ENCODE data around the gene UGT2B7. TPM values are rescaled to one million over a fixed set of nuclear protein-coding genes. Genes with fewer than 3 reads are reported as not detected.

Gene UGT2B7
- total RNA-seq, 1 experiment from 2014 or later: 3.0 TPM

- Mint-ChIP-seq H3K36me3 (ENCODE audit: insufficient read depth, unreplicated experiment) (no peaks in the 10 kb centered on the region), H3K9me3 (ENCODE audit: unreplicated experiment) (peaks cover 6% of the 10 kb centered on the region), H3K4me3 (ENCODE audit: unreplicated experiment) (no peak overlapping the region), H3K27ac (ENCODE audit: unreplicated experiment) (no peak overlapping the region), H3K27me3 (ENCODE audit: insufficient read depth, unreplicated experiment) (no peaks in the 10 kb centered on the region), H3K4me1 (ENCODE audit: low read depth, unreplicated experiment) (peaks cover 6% of the 10 kb centered on the region)
- intact Hi-C loops (cut with micrococcal nuclease; ENCODE audit: unreplicated experiment): no loop called here
- peaks cover 12% of the 10 kb centered on the region; the same call in 1 of the 2 replicates for H3K4me1 ChIP-seq
- DNase-seq: no peak
- H3K9me3 ChIP-seq: no peaks in the 10 kb centered on the region
- no peaks in the 10 kb centered on the region for H3K27me3 ChIP-seq (replicated peaks; ENCODE audit: control insufficient read depth, insufficient read depth, low read length)
- H3K4me3 ChIP-seq (ENCODE audit: low read depth, low read length): no peak overlapping the region
- CTCF ChIA-PET: no interaction called here
- POLR2A ChIA-PET: no interaction called here
- no peaks in the 10 kb centered on the region for H3K36me3 ChIP-seq (ENCODE audit: control insufficient read depth, insufficient read depth, low read length)
- BruUV-seq (replicated peaks): no TSS peak
- no peak for TF ChIP-seq CTCF (IDR thresholded peaks at IDR 0.05; ENCODE audit: insufficient read depth in 1 of 2, low read depth in 1 of 2, low read length in 1 of 2, severe bottlenecking in 1 of 2, unreplicated experiment in 1 of 2)
Observed at GRCh38 chr4:69115851-69116213, 19.6 kb downstream of the UGT2B7 start.

GRCh38 chr4:69116645-69117321 lies 20.5 kb downstream of the UGT2B7 start:
- Mint-ChIP-seq H3K9me3 (ENCODE audit: unreplicated experiment) (no peaks in the 10 kb centered on the region), H3K4me1 (ENCODE audit: low read depth, unreplicated experiment) (peaks cover 6% of the 10 kb centered on the region), H3K4me3 (ENCODE audit: unreplicated experiment) (peak overlapping the region; percentile 3), H3K36me3 (ENCODE audit: insufficient read depth, unreplicated experiment) (no peaks in the 10 kb centered on the region), H3K27me3 (ENCODE audit: insufficient read depth, unreplicated experiment) (no peaks in the 10 kb centered on the region), H3K27ac (ENCODE audit: unreplicated experiment) (peak overlapping the region; percentile 1)
- TF ChIP-seq CTCF (IDR thresholded peaks at IDR 0.05; ENCODE audit: insufficient read depth in 1 of 2, low read depth in 1 of 2, low read length in 1 of 2, severe bottlenecking in 1 of 2, unreplicated experiment in 1 of 2): no peak
- Histone ChIP-seq H3K9me3 (no peaks in the 10 kb centered on the region), H3K36me3 (ENCODE audit: control insufficient read depth, insufficient read depth, low read length) (no peaks in the 10 kb centered on the region), H3K27me3 (replicated peaks; ENCODE audit: control insufficient read depth, insufficient read depth, low read length) (no peaks in the 10 kb centered on the region), H3K4me1 (peaks cover 12% of the 10 kb centered on the region; the same call in 1 of the 2 replicates), H3K4me3 (ENCODE audit: low read depth, low read length) (no peak overlapping the region)
- POLR2A ChIA-PET: no interaction called here
- no TSS peak for BruUV-seq (replicated peaks)
- intact Hi-C loops (cut with micrococcal nuclease; ENCODE audit: unreplicated experiment): no loop called here
- CTCF ChIA-PET: no interaction called here
- no peak for DNase-seq

GRCh38 chr4:69120870-69121269 lies 24.6 kb downstream of the UGT2B7 start:
- no TSS peak for BruUV-seq (replicated peaks)
- Histone ChIP-seq H3K4me3 (ENCODE audit: low read depth, low read length) (no peak overlapping the region), H3K36me3 (ENCODE audit: control insufficient read depth, insufficient read depth, low read length) (no peaks in the 10 kb centered on the region), H3K9me3 (no peaks in the 10 kb centered on the region; the same call in 1 of the 2 replicates), H3K4me1 (peaks cover 9% of the 10 kb centered on the region; the same call in 1 of the 2 replicates), H3K27me3 (replicated peaks; ENCODE audit: control insufficient read depth, insufficient read depth, low read length) (no peaks in the 10 kb centered on the region)
- CTCF ChIA-PET: no interaction called here
- POLR2A ChIA-PET: no interaction called here
- no peak for DNase-seq
- Mint-ChIP-seq H3K27ac (ENCODE audit: unreplicated experiment) (no peak overlapping the region), H3K27me3 (ENCODE audit: insufficient read depth, unreplicated experiment) (no peaks in the 10 kb centered on the region), H3K36me3 (ENCODE audit: insufficient read depth, unreplicated experiment) (no peaks in the 10 kb centered on the region), H3K4me3 (ENCODE audit: unreplicated experiment) (no peak overlapping the region), H3K4me1 (ENCODE audit: low read depth, unreplicated experiment) (peaks cover 16% of the 10 kb centered on the region), H3K9me3 (ENCODE audit: unreplicated experiment) (peaks cover 19% of the 10 kb centered on the region)
- intact Hi-C loops (cut with micrococcal nuclease; ENCODE audit: unreplicated experiment): no loop called here
- no peak for TF ChIP-seq CTCF (IDR thresholded peaks at IDR 0.05; ENCODE audit: insufficient read depth in 1 of 2, low read depth in 1 of 2, low read length in 1 of 2, severe bottlenecking in 1 of 2, unreplicated experiment in 1 of 2)
